OCI-LY3 (cell line): ENCODE data around the gene AFAP1L1.
"Not testable (repeated sequence)": the region's sequence is repeated elsewhere in the genome, so short reads cannot be mapped to it uniquely, and the experiment has no call there.

Experiments
- H2AFZ ChIP-seq: fragments of 200-600, 300-600 bp; shearing (Covaris generic); 2 replicates; pipeline ENCODE4 v1.6.0; 2014; ENCODE audit warnings: antibody characterized with exemption, low read depth, low read length
- H3K27ac ChIP-seq: fragments of 200-600, 300-600 bp; sonication (generic); 2 replicates; pipeline ENCODE4 v1.5.1; 2014; ENCODE audit warnings: mild to moderate bottlenecking, low read length, moderate library complexity, mixed read lengths
- H3K27me3 ChIP-seq: fragments of 200-600, 300-600 bp; sonication (generic); 2 replicates; pipeline ENCODE4 v1.6.1; 2014; ENCODE audit warnings: low read depth, low read length, mixed read lengths
- H3K36me3 ChIP-seq: fragments of 200-600, 300-600 bp; sonication (generic); replicated peaks from 2 replicates; pipeline ENCODE3; 2014; ENCODE audit warnings: low read depth, low read length, mixed read lengths
- H3K4me1 ChIP-seq: fragments of 300-600, 200-600 bp; sonication (generic); 2 replicates; pipeline ENCODE4 v1.6.1; 2014; ENCODE audit warnings: low read length, mixed read lengths
- H3K4me2 ChIP-seq: fragments of 200-600, 300-600 bp; sonication (generic); 2 replicates; pipeline ENCODE4 v1.6.1; 2014; ENCODE audit warnings: low read length, mixed read lengths
- H3K4me3 ChIP-seq: fragments of 300-600, 200-600 bp; sonication (generic); 2 replicates; pipeline ENCODE4 v1.5.1; 2014; ENCODE audit warnings: antibody characterized with exemption, mild to moderate bottlenecking, low read length, moderate library complexity
- H3K79me2 ChIP-seq: fragments of 300-600, 200-600 bp; shearing (Covaris generic); 2 replicates; pipeline ENCODE4 v1.6.1; 2014; ENCODE audit warnings: mild to moderate bottlenecking, low read length, mixed read lengths
- H3K9ac ChIP-seq: fragments of 300-600, 200-600 bp; shearing (Covaris generic); 2 replicates; pipeline ENCODE4 v1.6.0; 2014; ENCODE audit warnings: mild to moderate bottlenecking, low read length, moderate library complexity
- H3K9me3 ChIP-seq: fragments of 200-600, 300-600 bp; shearing (Covaris generic); 2 replicates; pipeline ENCODE4 v1.6.1; 2014; ENCODE audit warnings: low read length, mixed read lengths; ENCODE audit not compliant: insufficient read depth
- H4K20me1 ChIP-seq: fragments of 200-600, 300-600 bp; sonication (generic); 2 replicates; pipeline ENCODE4 v1.6.1; 2016; ENCODE audit warnings: low read length, mixed read lengths; ENCODE audit not compliant: insufficient read depth
- CTCF ChIP-seq: fragments of 200-600, 300-600 bp; sonication (generic); IDR thresholded peaks from 2 replicates; pipeline ENCODE4 v1.5.1; 2014; ENCODE audit warnings: antibody characterized with exemption, low read length, low read depth
- EZH2phosphoT487 ChIP-seq: fragments of 200-600 bp; shearing (Covaris generic); IDR thresholded peaks from 2 replicates; pipeline ENCODE4 v1.6.1; 2018; ENCODE audit warnings: antibody characterized with exemption, mixed run types, low read depth

AFAP1L1 gene

DNA sequence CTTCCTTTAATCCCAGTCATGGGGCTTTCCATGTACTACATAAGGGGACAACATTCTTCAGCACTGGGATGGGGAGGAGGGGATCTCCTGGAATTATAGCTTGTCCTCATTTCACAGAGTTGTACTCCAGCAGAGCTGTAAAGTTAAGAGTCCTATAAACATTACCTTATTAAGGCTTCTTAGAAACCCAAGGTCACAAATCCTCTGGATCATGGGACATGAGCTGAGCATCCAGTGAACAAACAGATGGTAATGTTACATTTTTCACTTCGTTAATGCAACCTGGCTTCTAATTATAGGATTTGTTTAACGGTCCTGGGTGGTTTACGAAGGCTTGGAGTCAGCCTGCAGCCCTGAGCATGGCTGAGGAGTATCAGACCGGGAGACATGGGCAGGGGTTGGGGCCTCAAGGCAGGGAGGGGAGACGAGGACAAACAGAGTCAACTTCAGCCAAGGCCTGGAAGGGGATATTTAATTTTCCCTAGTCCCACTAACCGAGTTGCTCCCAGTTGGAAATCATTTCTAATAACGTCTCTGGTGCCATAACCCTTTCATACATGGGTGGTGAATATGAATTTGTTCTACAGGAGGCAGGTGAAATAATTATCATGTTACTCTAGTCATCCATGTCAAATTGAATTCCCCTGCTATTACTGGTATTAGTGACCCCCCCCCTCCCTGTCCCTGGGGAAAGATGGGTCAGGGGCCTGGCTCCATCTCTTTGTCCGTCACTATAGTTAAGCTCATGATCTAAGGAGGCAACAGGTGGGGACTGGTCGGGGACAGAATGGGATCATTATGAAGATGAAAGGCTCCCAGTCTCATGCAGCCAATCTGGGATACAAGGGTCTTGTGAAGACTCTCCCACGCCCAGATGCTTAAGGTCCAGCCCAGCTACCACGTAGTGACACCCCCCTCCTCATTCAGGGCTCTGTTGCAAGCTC is 118.2 kb downstream of the AFAP1L1 start:
- H3K9me3 ChIP-seq, result no peaks in the 10 kb centered on the region
- H3K36me3 ChIP-seq, result no peaks in the 10 kb centered on the region
- H3K4me3 ChIP-seq, result no peak overlapping the region
- no peak for TF ChIP-seq CTCF
- no peak for TF ChIP-seq EZH2phosphoT487
- no peak overlapping the region for H3K27ac ChIP-seq
- no peaks in the 10 kb centered on the region for H3K27me3 ChIP-seq
- H3K4me1 ChIP-seq, result no peaks in the 10 kb centered on the region
- no peak overlapping the region for H3K4me2 ChIP-seq
- no peak overlapping the region for H2AFZ ChIP-seq
- H3K79me2 ChIP-seq, result no peaks in the 10 kb centered on the region
- no peaks in the 10 kb centered on the region for H4K20me1 ChIP-seq
- no peak overlapping the region for H3K9ac ChIP-seq

GRCh38 chr5:149391076-149391475 is 119.4 kb downstream of the AFAP1L1 start:
- not testable (repeated sequence) for H4K20me1 ChIP-seq, H3K27me3 ChIP-seq, H3K9ac ChIP-seq, H3K79me2 ChIP-seq, H3K4me2 ChIP-seq, H3K4me1 ChIP-seq, H3K9me3 ChIP-seq, H2AFZ ChIP-seq, H3K4me3 ChIP-seq, H3K27ac ChIP-seq, H3K36me3 ChIP-seq
